Measurements from ENCODE around the gene SF3B2.

SF3B2 gene

GRCh38 chr11:66051766-66052663 lies at the start of gene SF3B2:
Gene SF3B2 (plus strand): TSS chr11:66052364. CDS start chr11:66052385, 21 bp downstream.
- peak within 1 kb of the TSS; percentile 95 for H3K4me3 ChIP-seq (ENCODE audit: low read depth, low read length)
- CTCF ChIA-PET: interaction anchor here (1.1 to 12.6 kb wide), 10 partner anchors 8 to 341 kb away, joined by 3 to 345 read pairs (median 7); partner anchors contain the start of genes CATSPER1 and FIBP
- POLR2A ChIA-PET: interaction anchor here (0.6 to 1.7 kb wide), 6 partner anchors 11 to 47 kb away, joined by 3 to 6 read pairs (median 3); no protein-coding TSS in a partner anchor

GRCh38 chr11:66002648-66003225 lies 49.4 kb upstream of the SF3B2 start:
- no peak for DNase-seq (ENCODE audit: low read depth, low spot score)
- ChIA-PET CTCF (interaction anchor here (0.9 to 4.6 kb wide), 8 partner anchors 9 to 131 kb away, joined by 3 to 23 read pairs (median 3); partner anchors contain the start of gene CST6), POLR2A (interaction anchor here (0.5 to 1.4 kb wide), 9 partner anchors 8 to 143 kb away, joined by 3 to 6 read pairs (median 3); partner anchors contain the start of genes EFEMP2, FIBP and MUS81)
- peak overlapping the region; percentile 94 for H3K4me3 ChIP-seq (ENCODE audit: low read depth, low read length)
- TF ChIP-seq CTCF (IDR thresholded peaks at IDR 0.05; ENCODE audit: insufficient read depth, low read length, missing control alignments): peak; percentile 8

More at GRCh38 chr11:66051766-66052663, at the start of gene SF3B2:
- TF ChIP-seq CTCF (IDR thresholded peaks at IDR 0.05; ENCODE audit: insufficient read depth, low read length, missing control alignments): no peak
- peak; percentile 84 for DNase-seq (ENCODE audit: low read depth, low spot score)

- peak overlapping the region; percentile 94 for H3K4me3 ChIP-seq (ENCODE audit: low read depth, low read length)
- POLR2A ChIA-PET: interaction anchor here (1.1 to 1.4 kb wide), 2 partner anchors 115 to 143 kb away, joined by 3 to 6 read pairs; partner anchors contain the start of genes FIBP and MUS81
- TF ChIP-seq CTCF (IDR thresholded peaks at IDR 0.05; ENCODE audit: insufficient read depth, low read length, missing control alignments): no peak
- CTCF ChIA-PET: interaction anchor here (1.1 to 4.6 kb wide), 3 partner anchors 19 to 132 kb away, joined by 3 to 23 read pairs (median 11); no protein-coding TSS in a partner anchor
- no peak for DNase-seq (ENCODE audit: low read depth, low spot score)
These were observed 48.9 kb upstream of the SF3B2 start for GRCh38 chr11:66003291-66003690.

GRCh38 chr11:66004186-66004585 lies 48.0 kb upstream of the SF3B2 start:
- CTCF ChIA-PET: interaction anchor here (1.3 to 4.6 kb wide), 3 partner anchors 18 to 133 kb away, joined by 3 to 23 read pairs (median 4); no protein-coding TSS in a partner anchor
- H3K4me3 ChIP-seq (ENCODE audit: low read depth, low read length): no peak overlapping the region
- no peak for DNase-seq (ENCODE audit: low read depth, low spot score)
- no peak for TF ChIP-seq CTCF (IDR thresholded peaks at IDR 0.05; ENCODE audit: insufficient read depth, low read length, missing control alignments)
- POLR2A ChIA-PET: no interaction called here

- DNase-seq (ENCODE audit: low read depth, low spot score): no peak
- TF ChIP-seq CTCF (IDR thresholded peaks at IDR 0.05; ENCODE audit: insufficient read depth, low read length, missing control alignments): no peak
- CTCF ChIA-PET: interaction anchor here (0.9 to 4.6 kb wide), 4 partner anchors 15 to 122 kb away, joined by 3 to 23 read pairs (median 8); no protein-coding TSS in a partner anchor
- POLR2A ChIA-PET: interaction anchor here (0.6 kb wide), 1 partner anchor 9 kb away, joined by 4 read pairs; no protein-coding TSS in a partner anchor
- H3K4me3 ChIP-seq (ENCODE audit: low read depth, low read length): no peak overlapping the region
These were observed 45.9 kb upstream of the SF3B2 start for GRCh38 chr11:66006134-66006890.

All from AG04449 (cell line).